Ishikawa (cell line): ENCODE data around the gene PTPRJ.

Source experiments
- EP300 ChIP-seq: IDR thresholded peaks from 2 replicates; pipeline ENCODE4 v1.6.1; 2012; ENCODE audit warnings: borderline replicate concordance
- REST ChIP-seq: IDR thresholded peaks from 2 replicates; pipeline ENCODE4 v1.6.1; 2012; ENCODE audit warnings: low read depth, mild to moderate bottlenecking
- TCF12 ChIP-seq: IDR thresholded peaks from 2 replicates; pipeline ENCODE4 v1.6.1; 2012; ENCODE audit warnings: low read depth
- USF1 ChIP-seq: IDR thresholded peaks from 2 replicates; pipeline ENCODE4 v1.6.1; 2012
- YY1 ChIP-seq: IDR thresholded peaks from 2 replicates; pipeline ENCODE4 v1.6.1; 2012; ENCODE audit warnings: low read depth

GRCh38 chr11:48025984-48026340 lies 45.6 kb downstream of the PTPRJ start:
- TF ChIP-seq REST (no peak), YY1 (no peak), USF1 (no peak), TCF12 (no peak), EP300 (no peak)
